ENCODE data around the gene ATPAF2.

Gene ATPAF2

GRCh38 chr17:18064053-18064452, 25.1 kb upstream of the ATPAF2 start:
- H3K4me1 ChIP-seq (ENCODE audit: control insufficient read depth, low read depth, low read length) = no peaks in the 10 kb centered on the region
- no peaks in the 10 kb centered on the region for H3K27me3 ChIP-seq (ENCODE audit: control insufficient read depth, insufficient read depth, low read length)
- no peaks in the 10 kb centered on the region for H3K9me3 ChIP-seq (ENCODE audit: control insufficient read depth, low read depth, low read length)
- H3K36me3 ChIP-seq (ENCODE audit: control insufficient read depth, low read depth, low read length) = peaks cover 13% of the 10 kb centered on the region
- H3K27ac ChIP-seq (ENCODE audit: low read length) = no peak overlapping the region
- no peak overlapping the region for H3K4me3 ChIP-seq (ENCODE audit: low read length)
- H3K9ac ChIP-seq (ENCODE audit: low read length) = no peak overlapping the region

- Histone ChIP-seq H3K36me3 (ENCODE audit: control insufficient read depth, low read depth, low read length) (peaks cover 23% of the 10 kb centered on the region), H3K4me3 (ENCODE audit: low read length) (no peak overlapping the region), H3K9ac (ENCODE audit: low read length) (no peak overlapping the region), H3K27me3 (ENCODE audit: control insufficient read depth, insufficient read depth, low read length) (no peaks in the 10 kb centered on the region), H3K27ac (ENCODE audit: low read length) (no peak overlapping the region), H3K4me1 (ENCODE audit: control insufficient read depth, low read depth, low read length) (no peaks in the 10 kb centered on the region), H3K9me3 (ENCODE audit: control insufficient read depth, low read depth, low read length) (no peaks in the 10 kb centered on the region)
These were observed 20.3 kb upstream of the ATPAF2 start for GRCh38 chr17:18059283-18059682.

- no peaks in the 10 kb centered on the region for H3K9me3 ChIP-seq (ENCODE audit: control insufficient read depth, low read depth, low read length)
- no peaks in the 10 kb centered on the region for H3K4me1 ChIP-seq (ENCODE audit: control insufficient read depth, low read depth, low read length)
- peaks cover 23% of the 10 kb centered on the region for H3K36me3 ChIP-seq (ENCODE audit: control insufficient read depth, low read depth, low read length)
- no peaks in the 10 kb centered on the region for H3K27me3 ChIP-seq (ENCODE audit: control insufficient read depth, insufficient read depth, low read length)
- H3K9ac ChIP-seq (ENCODE audit: low read length) = no peak overlapping the region
- no peak overlapping the region for H3K4me3 ChIP-seq (ENCODE audit: low read length)
- no peak overlapping the region for H3K27ac ChIP-seq (ENCODE audit: low read length)
These were observed 17.2 kb upstream of the ATPAF2 start for GRCh38 chr17:18056214-18056613.

GRCh38 chr17:18055597-18055996, 16.6 kb upstream of the ATPAF2 start:
- Histone ChIP-seq H3K36me3 (ENCODE audit: control insufficient read depth, low read depth, low read length) (peaks cover 23% of the 10 kb centered on the region), H3K27ac (ENCODE audit: low read length) (no peak overlapping the region), H3K27me3 (ENCODE audit: control insufficient read depth, insufficient read depth, low read length) (no peaks in the 10 kb centered on the region), H3K9ac (ENCODE audit: low read length) (no peak overlapping the region), H3K9me3 (ENCODE audit: control insufficient read depth, low read depth, low read length) (no peaks in the 10 kb centered on the region), H3K4me1 (ENCODE audit: control insufficient read depth, low read depth, low read length) (no peaks in the 10 kb centered on the region), H3K4me3 (ENCODE audit: low read length) (no peak overlapping the region)

- H3K27ac ChIP-seq (ENCODE audit: low read length) = no peak overlapping the region
- no peak overlapping the region for H3K4me3 ChIP-seq (ENCODE audit: low read length)
- peaks cover 6% of the 10 kb centered on the region for H3K36me3 ChIP-seq (ENCODE audit: control insufficient read depth, low read depth, low read length)
- H3K9me3 ChIP-seq (ENCODE audit: control insufficient read depth, low read depth, low read length) = no peaks in the 10 kb centered on the region
- no peaks in the 10 kb centered on the region for H3K4me1 ChIP-seq (ENCODE audit: control insufficient read depth, low read depth, low read length)
- no peak overlapping the region for H3K9ac ChIP-seq (ENCODE audit: low read length)
- no peaks in the 10 kb centered on the region for H3K27me3 ChIP-seq (ENCODE audit: control insufficient read depth, insufficient read depth, low read length)
These were observed 6.9 kb upstream of the ATPAF2 start for GRCh38 chr17:18045691-18046350.

- H3K4me1 ChIP-seq (ENCODE audit: control insufficient read depth, low read depth, low read length) = no peaks in the 10 kb centered on the region
- no peak overlapping the region for H3K9ac ChIP-seq (ENCODE audit: low read length)
- H3K36me3 ChIP-seq (ENCODE audit: control insufficient read depth, low read depth, low read length) = peaks cover 6% of the 10 kb centered on the region
- no peak overlapping the region for H3K4me3 ChIP-seq (ENCODE audit: low read length)
- no peaks in the 10 kb centered on the region for H3K27me3 ChIP-seq (ENCODE audit: control insufficient read depth, insufficient read depth, low read length)
- no peaks in the 10 kb centered on the region for H3K9me3 ChIP-seq (ENCODE audit: control insufficient read depth, low read depth, low read length)
- no peak overlapping the region for H3K27ac ChIP-seq (ENCODE audit: low read length)
These were observed 5.6 kb upstream of the ATPAF2 start for GRCh38 chr17:18044609-18045008.

- Histone ChIP-seq H3K36me3 (ENCODE audit: control insufficient read depth, low read depth, low read length) (peaks cover 6% of the 10 kb centered on the region), H3K27me3 (ENCODE audit: control insufficient read depth, insufficient read depth, low read length) (no peaks in the 10 kb centered on the region), H3K9me3 (ENCODE audit: control insufficient read depth, low read depth, low read length) (no peaks in the 10 kb centered on the region), H3K9ac (ENCODE audit: low read length) (no peak overlapping the region), H3K27ac (ENCODE audit: low read length) (no peak overlapping the region), H3K4me3 (ENCODE audit: low read length) (no peak overlapping the region), H3K4me1 (ENCODE audit: control insufficient read depth, low read depth, low read length) (no peaks in the 10 kb centered on the region)
These were observed 4.5 kb upstream of the ATPAF2 start for GRCh38 chr17:18043491-18043890.

- Histone ChIP-seq H3K9ac (ENCODE audit: low read length) (no peak overlapping the region), H3K27me3 (ENCODE audit: control insufficient read depth, insufficient read depth, low read length) (peaks cover 5% of the 10 kb centered on the region), H3K36me3 (ENCODE audit: control insufficient read depth, low read depth, low read length) (peaks cover 6% of the 10 kb centered on the region), H3K4me1 (ENCODE audit: control insufficient read depth, low read depth, low read length) (peaks cover 5% of the 10 kb centered on the region), H3K4me3 (ENCODE audit: low read length) (no peak overlapping the region), H3K27ac (ENCODE audit: low read length) (no peak overlapping the region), H3K9me3 (ENCODE audit: control insufficient read depth, low read depth, low read length) (no peaks in the 10 kb centered on the region)
These were observed 4.0 kb upstream of the ATPAF2 start for GRCh38 chr17:18042983-18043382.

- Histone ChIP-seq H3K9ac (ENCODE audit: low read length) (no peak overlapping the region), H3K9me3 (ENCODE audit: control insufficient read depth, low read depth, low read length) (no peaks in the 10 kb centered on the region), H3K36me3 (ENCODE audit: control insufficient read depth, low read depth, low read length) (no peaks in the 10 kb centered on the region), H3K4me1 (ENCODE audit: control insufficient read depth, low read depth, low read length) (peaks cover 5% of the 10 kb centered on the region), H3K27ac (ENCODE audit: low read length) (no peak overlapping the region), H3K27me3 (ENCODE audit: control insufficient read depth, insufficient read depth, low read length) (peaks cover 10% of the 10 kb centered on the region), H3K4me3 (ENCODE audit: low read length) (no peak overlapping the region)
These were observed 2.8 kb upstream of the ATPAF2 start for GRCh38 chr17:18041776-18042175.

- Histone ChIP-seq H3K4me3 (ENCODE audit: low read length) (peak overlapping the region; percentile 87), H3K4me1 (ENCODE audit: control insufficient read depth, low read depth, low read length) (peaks cover 5% of the 10 kb centered on the region), H3K36me3 (ENCODE audit: control insufficient read depth, low read depth, low read length) (no peaks in the 10 kb centered on the region), H3K27ac (ENCODE audit: low read length) (no peak overlapping the region), H3K27me3 (ENCODE audit: control insufficient read depth, insufficient read depth, low read length) (peaks cover 10% of the 10 kb centered on the region), H3K9ac (ENCODE audit: low read length) (peak overlapping the region; percentile 56), H3K9me3 (ENCODE audit: control insufficient read depth, low read depth, low read length) (no peaks in the 10 kb centered on the region)
These were observed 1.4 kb upstream of the ATPAF2 start for GRCh38 chr17:18040261-18040858.

- Histone ChIP-seq H3K27me3 (ENCODE audit: control insufficient read depth, insufficient read depth, low read length) (peaks cover 10% of the 10 kb centered on the region), H3K4me3 (ENCODE audit: low read length) (peak overlapping the region; percentile 87), H3K9me3 (ENCODE audit: control insufficient read depth, low read depth, low read length) (no peaks in the 10 kb centered on the region), H3K36me3 (ENCODE audit: control insufficient read depth, low read depth, low read length) (no peaks in the 10 kb centered on the region), H3K4me1 (ENCODE audit: control insufficient read depth, low read depth, low read length) (peaks cover 5% of the 10 kb centered on the region), H3K27ac (ENCODE audit: low read length) (no peak overlapping the region), H3K9ac (ENCODE audit: low read length) (peak overlapping the region; percentile 56)
These were observed 730 bp upstream of the ATPAF2 start for GRCh38 chr17:18039535-18040260.

Measured in iPS-18a (cell line).